Stimulated activated memory B cell treated with anti-CD40 and anti-IgM and Interleukin-4, amounts not matched to agents 10 μg/mL and 1 μg/mL and 100 μg/mL, for 72 hours (primary cell): ENCODE measurements around the gene DYNC1I1.
"Not testable (repeated sequence)": the region's sequence is repeated elsewhere in the genome, so short reads cannot be mapped to it uniquely, and the experiment has no call there.

Experiments used
- ATAC-seq: fragments of 150-1000 bp; cut with Tn5 transposase; 2 replicates; pipeline ENCODE4 v1.10.0; 2021
- H3K27ac Mint-ChIP-seq: one replicate; pipeline ENCODE4 v1.8.0; 2022; ENCODE audit warnings: mild to moderate bottlenecking, mixed read lengths
- H3K27me3 Mint-ChIP-seq: one replicate; pipeline ENCODE4 v1.8.0; 2022; ENCODE audit warnings: mixed read lengths
- H3K36me3 Mint-ChIP-seq: one replicate; pipeline ENCODE4 v1.8.0; 2022; ENCODE audit warnings: mixed read lengths
- H3K4me1 Mint-ChIP-seq: one replicate; pipeline ENCODE4 v1.8.0; 2022; ENCODE audit warnings: mixed read lengths
- H3K4me3 Mint-ChIP-seq: one replicate; pipeline ENCODE4 v1.8.0; 2022; ENCODE audit warnings: mild to moderate bottlenecking, moderate library complexity, mixed read lengths
- H3K9me3 Mint-ChIP-seq: one replicate; pipeline ENCODE4 v1.8.0; 2022; ENCODE audit warnings: mixed read lengths

Gene DYNC1I1

GRCh38 chr7:95931460-95932232, 159.3 kb downstream of the DYNC1I1 start:
- Mint-ChIP-seq H3K4me1 (no peaks in the 10 kb centered on the region), H3K9me3 (no peaks in the 10 kb centered on the region), H3K27ac (no peak overlapping the region), H3K36me3 (no peaks in the 10 kb centered on the region), H3K4me3 (no peak overlapping the region), H3K27me3 (peaks cover 8% of the 10 kb centered on the region)
- ATAC-seq: no peak

- no peak overlapping the region for H3K4me3 Mint-ChIP-seq
- no peak for ATAC-seq
- no peaks in the 10 kb centered on the region for H3K4me1 Mint-ChIP-seq
- peaks cover 11% of the 10 kb centered on the region for H3K27me3 Mint-ChIP-seq
- no peak overlapping the region for H3K27ac Mint-ChIP-seq
- H3K36me3 Mint-ChIP-seq: no peaks in the 10 kb centered on the region
- H3K9me3 Mint-ChIP-seq: peaks cover 2% of the 10 kb centered on the region
Measured at GRCh38 chr7:95933618-95934017, 161.3 kb downstream of the DYNC1I1 start.

- not testable (repeated sequence) for ATAC-seq, H3K9me3 Mint-ChIP-seq, H3K27me3 Mint-ChIP-seq, H3K36me3 Mint-ChIP-seq, H3K4me1 Mint-ChIP-seq, H3K4me3 Mint-ChIP-seq, H3K27ac Mint-ChIP-seq
Measured at GRCh38 chr7:95944867-95945266, 172.5 kb downstream of the DYNC1I1 start.

GRCh38 chr7:95950698-95951097, 178.3 kb downstream of the DYNC1I1 start:
- H3K27me3 Mint-ChIP-seq: no peaks in the 10 kb centered on the region
- no peak overlapping the region for H3K27ac Mint-ChIP-seq
- H3K9me3 Mint-ChIP-seq: no peaks in the 10 kb centered on the region
- no peaks in the 10 kb centered on the region for H3K36me3 Mint-ChIP-seq
- H3K4me1 Mint-ChIP-seq: no peaks in the 10 kb centered on the region
- no peak for ATAC-seq
- H3K4me3 Mint-ChIP-seq: no peak overlapping the region

- Mint-ChIP-seq H3K4me3 (no peak overlapping the region), H3K27me3 (no peaks in the 10 kb centered on the region), H3K27ac (no peak overlapping the region), H3K36me3 (no peaks in the 10 kb centered on the region), H3K4me1 (no peaks in the 10 kb centered on the region), H3K9me3 (no peaks in the 10 kb centered on the region)
- no peak for ATAC-seq
Measured at GRCh38 chr7:95951531-95951930, 179.2 kb downstream of the DYNC1I1 start.

- no peak for ATAC-seq
- Mint-ChIP-seq H3K27me3 (peaks cover 3% of the 10 kb centered on the region), H3K4me3 (no peak overlapping the region), H3K9me3 (no peaks in the 10 kb centered on the region), H3K36me3 (no peaks in the 10 kb centered on the region), H3K27ac (no peak overlapping the region), H3K4me1 (no peaks in the 10 kb centered on the region)
Measured at GRCh38 chr7:95951997-95952795, 179.8 kb downstream of the DYNC1I1 start.

- Mint-ChIP-seq H3K36me3 (no peaks in the 10 kb centered on the region), H3K9me3 (no peaks in the 10 kb centered on the region), H3K27me3 (peaks cover 8% of the 10 kb centered on the region), H3K4me3 (no peak overlapping the region), H3K27ac (no peak overlapping the region), H3K4me1 (no peaks in the 10 kb centered on the region)
- ATAC-seq: no peak
Measured at GRCh38 chr7:95952851-95953250, 180.5 kb downstream of the DYNC1I1 start.

GRCh38 chr7:95955748-95956147, 183.4 kb downstream of the DYNC1I1 start:
- no peaks in the 10 kb centered on the region for H3K9me3 Mint-ChIP-seq
- H3K27me3 Mint-ChIP-seq: peaks cover 8% of the 10 kb centered on the region

GRCh38 chr7:95957510-95957909, 185.2 kb downstream of the DYNC1I1 start:
- no peak overlapping the region for H3K4me3 Mint-ChIP-seq
- H3K36me3 Mint-ChIP-seq: no peaks in the 10 kb centered on the region
- H3K27ac Mint-ChIP-seq: no peak overlapping the region
- no peak for ATAC-seq
- peaks cover 8% of the 10 kb centered on the region for H3K27me3 Mint-ChIP-seq
- no peaks in the 10 kb centered on the region for H3K9me3 Mint-ChIP-seq
- H3K4me1 Mint-ChIP-seq: no peaks in the 10 kb centered on the region

More at GRCh38 chr7:95955748-95956147, 183.4 kb downstream of the DYNC1I1 start:
- Mint-ChIP-seq H3K27ac (no peak overlapping the region), H3K36me3 (no peaks in the 10 kb centered on the region), H3K4me1 (no peaks in the 10 kb centered on the region), H3K4me3 (no peak overlapping the region)
- no peak for ATAC-seq

- Mint-ChIP-seq H3K27ac (no peak overlapping the region), H3K4me3 (no peak overlapping the region)
- no peak for ATAC-seq
Measured at GRCh38 chr7:95960706-95961244, 188.4 kb downstream of the DYNC1I1 start.

GRCh38 chr7:95963446-95963990, 191.2 kb downstream of the DYNC1I1 start:
- Mint-ChIP-seq H3K27ac (no peak overlapping the region), H3K4me1 (no peaks in the 10 kb centered on the region), H3K27me3 (no peaks in the 10 kb centered on the region), H3K36me3 (no peaks in the 10 kb centered on the region), H3K4me3 (no peak overlapping the region), H3K9me3 (no peaks in the 10 kb centered on the region)
- no peak for ATAC-seq

More at GRCh38 chr7:95960706-95961244, 188.4 kb downstream of the DYNC1I1 start:
- no peaks in the 10 kb centered on the region for H3K36me3 Mint-ChIP-seq
- peaks cover 8% of the 10 kb centered on the region for H3K27me3 Mint-ChIP-seq
- H3K9me3 Mint-ChIP-seq: no peaks in the 10 kb centered on the region
- no peaks in the 10 kb centered on the region for H3K4me1 Mint-ChIP-seq

GRCh38 chr7:95971716-95972115, 199.4 kb downstream of the DYNC1I1 start:
- H3K9me3 Mint-ChIP-seq: no peaks in the 10 kb centered on the region
- no peak overlapping the region for H3K27ac Mint-ChIP-seq
- no peaks in the 10 kb centered on the region for H3K36me3 Mint-ChIP-seq
- H3K27me3 Mint-ChIP-seq: no peaks in the 10 kb centered on the region
- no peaks in the 10 kb centered on the region for H3K4me1 Mint-ChIP-seq
- no peak for ATAC-seq
- H3K4me3 Mint-ChIP-seq: no peak overlapping the region

- H3K27ac Mint-ChIP-seq: no peak overlapping the region
- no peaks in the 10 kb centered on the region for H3K4me1 Mint-ChIP-seq
- H3K4me3 Mint-ChIP-seq: no peak overlapping the region
- no peaks in the 10 kb centered on the region for H3K36me3 Mint-ChIP-seq
- no peak for ATAC-seq
- H3K27me3 Mint-ChIP-seq: no peaks in the 10 kb centered on the region
- no peaks in the 10 kb centered on the region for H3K9me3 Mint-ChIP-seq
Measured at GRCh38 chr7:95972523-95972922, 200.2 kb downstream of the DYNC1I1 start.

- no peak overlapping the region for H3K27ac Mint-ChIP-seq
- no peaks in the 10 kb centered on the region for H3K27me3 Mint-ChIP-seq
- no peak for ATAC-seq
- no peaks in the 10 kb centered on the region for H3K9me3 Mint-ChIP-seq
- H3K4me3 Mint-ChIP-seq: no peak overlapping the region
- no peaks in the 10 kb centered on the region for H3K4me1 Mint-ChIP-seq
- no peaks in the 10 kb centered on the region for H3K36me3 Mint-ChIP-seq
Measured at GRCh38 chr7:95974108-95974507, 201.8 kb downstream of the DYNC1I1 start.

- no peaks in the 10 kb centered on the region for H3K9me3 Mint-ChIP-seq
- H3K36me3 Mint-ChIP-seq: no peaks in the 10 kb centered on the region
- H3K4me3 Mint-ChIP-seq: no peak overlapping the region
- no peak overlapping the region for H3K27ac Mint-ChIP-seq
- no peak for ATAC-seq
- H3K4me1 Mint-ChIP-seq: no peaks in the 10 kb centered on the region
- H3K27me3 Mint-ChIP-seq: no peaks in the 10 kb centered on the region
Measured at GRCh38 chr7:95976369-95977060, 204.2 kb downstream of the DYNC1I1 start.
